Neural progenitor cell (in vitro differentiated cells): Measurements from ENCODE around the gene IFT172.

Experiments used
- EZH2 ChIP-seq: fragments of 200-600 bp; sonication (generic); IDR thresholded peaks from 2 replicates; pipeline ENCODE4 v1.6.1; 2017; ENCODE audit warnings: antibody characterized with exemption, mild to moderate bottlenecking, moderate library complexity
- EZH2phosphoT487 ChIP-seq: fragments of 200-600 bp; sonication (generic); IDR thresholded peaks from 2 replicates; pipeline ENCODE4 v1.6.1; 2017; ENCODE audit warnings: antibody characterized with exemption
- TF ChIP-seq, protein P1 (sequence below): fragments of 200-600 bp; sonication (generic); IDR thresholded peaks from 2 replicates; pipeline ENCODE4 v1.5.1; 2017; ENCODE audit warnings: antibody characterized with exemption, mild to moderate bottlenecking

GRCh38 chr2:27527182-27527581 is 37.6 kb upstream of the IFT172 start:
- TF ChIP-seq, protein P1, sequence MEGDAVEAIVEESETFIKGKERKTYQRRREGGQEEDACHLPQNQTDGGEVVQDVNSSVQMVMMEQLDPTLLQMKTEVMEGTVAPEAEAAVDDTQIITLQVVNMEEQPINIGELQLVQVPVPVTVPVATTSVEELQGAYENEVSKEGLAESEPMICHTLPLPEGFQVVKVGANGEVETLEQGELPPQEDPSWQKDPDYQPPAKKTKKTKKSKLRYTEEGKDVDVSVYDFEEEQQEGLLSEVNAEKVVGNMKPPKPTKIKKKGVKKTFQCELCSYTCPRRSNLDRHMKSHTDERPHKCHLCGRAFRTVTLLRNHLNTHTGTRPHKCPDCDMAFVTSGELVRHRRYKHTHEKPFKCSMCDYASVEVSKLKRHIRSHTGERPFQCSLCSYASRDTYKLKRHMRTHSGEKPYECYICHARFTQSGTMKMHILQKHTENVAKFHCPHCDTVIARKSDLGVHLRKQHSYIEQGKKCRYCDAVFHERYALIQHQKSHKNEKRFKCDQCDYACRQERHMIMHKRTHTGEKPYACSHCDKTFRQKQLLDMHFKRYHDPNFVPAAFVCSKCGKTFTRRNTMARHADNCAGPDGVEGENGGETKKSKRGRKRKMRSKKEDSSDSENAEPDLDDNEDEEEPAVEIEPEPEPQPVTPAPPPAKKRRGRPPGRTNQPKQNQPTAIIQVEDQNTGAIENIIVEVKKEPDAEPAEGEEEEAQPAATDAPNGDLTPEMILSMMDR: no peak
- TF ChIP-seq EZH2: no peak
- TF ChIP-seq EZH2phosphoT487: no peak
